ENCODE measurements around the gene IRX2. TPM values are rescaled to one million over a fixed set of nuclear protein-coding genes. Genes with fewer than 3 reads are reported as not detected.
A peak's percentile ranks its signal among the peaks of the same experiment; 100 is the strongest.

Gene IRX2
- total RNA-seq, 1 donor from 2014 or later, result 3.7 TPM

- no peaks in the 10 kb centered on the region for H3K4me1 ChIP-seq
- peak in 1 of 2 donors; percentile 16 for DNase-seq (ENCODE audit: extremely low spot score in 2 of 2)
- no peak overlapping the region for H3K4me3 ChIP-seq
- no peaks in the 10 kb centered on the region for H3K9me3 ChIP-seq
- TF ChIP-seq POLR2A (IDR thresholded peaks at IDR 0.05) (no peak), POLR2AphosphoS5 (IDR thresholded peaks at IDR 0.05; ENCODE audit: insufficient read depth in 1 of 2, low read depth in 1 of 2) (no peak), CTCF (IDR thresholded peaks at IDR 0.05) (no peak)
- no peak overlapping the region for H3K27ac ChIP-seq
- H3K27me3 ChIP-seq, result no peaks in the 10 kb centered on the region
- H3K36me3 ChIP-seq, result no peaks in the 10 kb centered on the region
- intact Hi-C loops (cut with DNase I), result no loop called here
These were observed 19.5 kb downstream of the IRX2 start for GRCh38 chr5:2732004-2732403.

GRCh38 chr5:2729189-2729588 is 22.3 kb downstream of the IRX2 start:
- no peaks in the 10 kb centered on the region for H3K36me3 ChIP-seq
- no peaks in the 10 kb centered on the region for H3K27me3 ChIP-seq
- no peak overlapping the region for H3K4me3 ChIP-seq
- no peaks in the 10 kb centered on the region for H3K9me3 ChIP-seq
- H3K27ac ChIP-seq, result no peak overlapping the region
- no peaks in the 10 kb centered on the region for H3K4me1 ChIP-seq
- TF ChIP-seq CTCF (IDR thresholded peaks at IDR 0.05) (no peak), POLR2AphosphoS5 (IDR thresholded peaks at IDR 0.05; ENCODE audit: insufficient read depth in 1 of 2, low read depth in 1 of 2) (no peak), POLR2A (IDR thresholded peaks at IDR 0.05) (no peak)
- DNase-seq (ENCODE audit: extremely low spot score in 2 of 2), result peak in 1 of 2 donors; percentile 31
- intact Hi-C loops (cut with DNase I), result no loop called here

GRCh38 chr5:2727550-2727949 is 23.9 kb downstream of the IRX2 start:
- no peaks in the 10 kb centered on the region for H3K36me3 ChIP-seq
- H3K4me3 ChIP-seq, result no peak overlapping the region
- no peaks in the 10 kb centered on the region for H3K4me1 ChIP-seq
- intact Hi-C loops (cut with DNase I), result no loop called here
- H3K9me3 ChIP-seq, result no peaks in the 10 kb centered on the region
- peak; percentile 37 to 42 for DNase-seq (ENCODE audit: extremely low spot score in 2 of 2)
- no peak overlapping the region for H3K27ac ChIP-seq
- H3K27me3 ChIP-seq, result no peaks in the 10 kb centered on the region
- TF ChIP-seq POLR2AphosphoS5 (IDR thresholded peaks at IDR 0.05; ENCODE audit: insufficient read depth in 1 of 2, low read depth in 1 of 2) (no peak), CTCF (IDR thresholded peaks at IDR 0.05) (no peak), POLR2A (IDR thresholded peaks at IDR 0.05) (no peak)

- TF ChIP-seq CTCF (IDR thresholded peaks at IDR 0.05) (no peak), POLR2A (IDR thresholded peaks at IDR 0.05) (no peak), POLR2AphosphoS5 (IDR thresholded peaks at IDR 0.05; ENCODE audit: insufficient read depth in 1 of 2, low read depth in 1 of 2) (no peak)
- Histone ChIP-seq H3K27me3 (no peaks in the 10 kb centered on the region), H3K9me3 (no peaks in the 10 kb centered on the region), H3K4me1 (no peaks in the 10 kb centered on the region), H3K36me3 (no peaks in the 10 kb centered on the region), H3K27ac (no peak overlapping the region), H3K4me3 (no peak overlapping the region)
- intact Hi-C loops (cut with DNase I), result no loop called here
- DNase-seq (ENCODE audit: extremely low spot score in 2 of 2), result peak in 1 of 2 donors; percentile 61
These were observed 25.3 kb downstream of the IRX2 start for GRCh38 chr5:2725980-2726765.

GRCh38 chr5:2724831-2725230 is 26.6 kb downstream of the IRX2 start:
- Histone ChIP-seq H3K27me3 (no peaks in the 10 kb centered on the region), H3K4me3 (no peak overlapping the region), H3K4me1 (no peaks in the 10 kb centered on the region), H3K36me3 (no peaks in the 10 kb centered on the region), H3K9me3 (no peaks in the 10 kb centered on the region), H3K27ac (no peak overlapping the region)
- no peak for TF ChIP-seq POLR2AphosphoS5 (IDR thresholded peaks at IDR 0.05; ENCODE audit: insufficient read depth in 1 of 2, low read depth in 1 of 2)
- no peak for TF ChIP-seq CTCF (IDR thresholded peaks at IDR 0.05)
- TF ChIP-seq POLR2A (IDR thresholded peaks at IDR 0.05), result no peak
- intact Hi-C loops (cut with DNase I), result no loop called here
- DNase-seq (ENCODE audit: extremely low spot score in 2 of 2), result peak in 1 of 2 donors; percentile 52

Data from vagina (tissue), 2 donors.